HepG2 (cell line): ENCODE results near the gene CABLES1. TPM values are rescaled to one million over a fixed set of nuclear protein-coding genes. Genes with fewer than 3 reads are reported as not detected.

Experiments
- AGO2 ChIP-seq: fragments of 200-400 bp; formaldehyde crosslinking; optimal IDR thresholded peaks from 2 replicates; pipeline ENCODE3; 2017; ENCODE audit warnings: mild to moderate bottlenecking, low read depth, low read length, moderate library complexity
- FOXA3 ChIP-seq: IDR thresholded peaks from 2 replicates; pipeline ENCODE4 v1.6.1; 2016; ENCODE audit warnings: missing genetic modification reagents, missing compliant biosample characterization
- GATAD1 ChIP-seq: IDR thresholded peaks from 2 replicates; pipeline ENCODE4 v1.6.1; 2016; ENCODE audit warnings: missing genetic modification reagents, missing compliant biosample characterization
- HNRNPLL ChIP-seq: fragments of 200-400 bp; formaldehyde crosslinking; IDR thresholded peaks from 2 replicates; pipeline ENCODE4 v1.6.1; 2017; ENCODE audit warnings: mild to moderate bottlenecking, low read depth, low read length; ENCODE audit not compliant: poor library complexity, severe bottlenecking
- HOXD1 ChIP-seq: sonication (generic); formaldehyde crosslinking; IDR thresholded peaks from 2 replicates; pipeline ENCODE4 v1.5.0; 2020; ENCODE audit warnings: missing genetic modification reagents
- KDM2A ChIP-seq: sonication (generic); formaldehyde crosslinking; IDR thresholded peaks from 2 replicates; pipeline ENCODE4 v1.4.0; 2020; ENCODE audit warnings: low read depth, missing genetic modification reagents, borderline replicate concordance
- NR2F2 ChIP-seq: IDR thresholded peaks from 2 replicates; pipeline ENCODE4 v1.6.1; 2012; ENCODE audit warnings: low read depth, inconsistent platforms, borderline replicate concordance
- PLRG1 ChIP-seq: fragments of 450-650 bp; conservative IDR thresholded peaks from 2 replicates; pipeline ENCODE4 v1.6.1; 2016
- RBAK ChIP-seq: sonication (generic); formaldehyde crosslinking; IDR thresholded peaks from 2 replicates; pipeline ENCODE4 v1.5.1; 2020; ENCODE audit warnings: mild to moderate bottlenecking, missing genetic modification reagents
- RFX5 ChIP-seq: IDR thresholded peaks from 2 replicates; pipeline ENCODE4 v1.6.1; 2011; ENCODE audit warnings: low read depth, low read length, improper control_type of control experiment
- SALL1 ChIP-seq: sonication (generic); formaldehyde crosslinking; IDR thresholded peaks from 2 replicates; pipeline ENCODE4 v1.8.0; 2022; ENCODE audit warnings: mild to moderate bottlenecking, missing genetic modification reagents
- TARDBP ChIP-seq: sonication (generic); formaldehyde crosslinking; IDR thresholded peaks from 2 replicates; pipeline ENCODE4 v1.8.0; 2022; ENCODE audit warnings: mild to moderate bottlenecking, missing genetic modification reagents
- YY1 ChIP-seq: IDR thresholded peaks from 2 replicates; pipeline ENCODE4 v1.6.1; 2011; ENCODE audit warnings: low read length, low read depth, moderate library complexity, mild to moderate bottlenecking; ENCODE audit not compliant: insufficient read depth, insufficient replicate concordance
- ZBTB46 ChIP-seq: sonication (generic); formaldehyde crosslinking; IDR thresholded peaks from 2 replicates; pipeline ENCODE4 v1.4.0; 2020; ENCODE audit warnings: mild to moderate bottlenecking, missing genetic modification reagents, borderline replicate concordance
- ZNF101 ChIP-seq: sonication (generic); formaldehyde crosslinking; IDR thresholded peaks from 2 replicates; pipeline ENCODE4 v1.4.0; 2020; ENCODE audit warnings: mild to moderate bottlenecking, low read depth, missing genetic modification reagents, borderline replicate concordance
- ZNF33B ChIP-seq: sonication (generic); formaldehyde crosslinking; IDR thresholded peaks from 2 replicates; pipeline ENCODE4 v1.5.1; 2020; ENCODE audit warnings: mild to moderate bottlenecking, missing genetic modification reagents
- ZNF530 ChIP-seq: sonication (generic); formaldehyde crosslinking; IDR thresholded peaks from 2 replicates; pipeline ENCODE4 v1.5.0; 2020; ENCODE audit warnings: low read depth, mild to moderate bottlenecking, missing genetic modification reagents
- ZNF564 ChIP-seq: sonication (generic); formaldehyde crosslinking; IDR thresholded peaks from 2 replicates; pipeline ENCODE4 v1.8.1; 2023; ENCODE audit warnings: mild to moderate bottlenecking, missing genetic modification reagents
- ZNF614 ChIP-seq: IDR thresholded peaks from 2 replicates; pipeline ENCODE4 v1.6.1; 2018; ENCODE audit warnings: missing biosample characterization, missing genetic modification reagents, inconsistent platforms, borderline replicate concordance
- ZNF788 ChIP-seq: sonication (generic); formaldehyde crosslinking; IDR thresholded peaks from 2 replicates; pipeline ENCODE4 v1.5.0; 2020; ENCODE audit warnings: mild to moderate bottlenecking, missing genetic modification reagents, borderline replicate concordance
- ZNF841 ChIP-seq: sonication (generic); formaldehyde crosslinking; IDR thresholded peaks from 2 replicates; pipeline ENCODE4 v1.8.1; 2023; ENCODE audit warnings: missing genetic modification reagents, borderline replicate concordance
- polyA plus RNA-seq, 8 experiments: library from polyadenylated mRNA; depleted of rRNA in 3 of 8; stranded (reverse) in 7 of 8; unstranded in 1 of 8; fragments of >200 nt; fragmentation: Illumina TruSeq in 4 of 8; extraction: Trizol in 4 of 8; gene quantifications; 2 replicates each; pipeline versions ENCODE4 v1.2.1 to v1.2.3, GENCODE V29; 2011 to 2016; ENCODE audit warnings: low read depth in 4 of 8, missing spikeins in 1 of 8, mixed read lengths in 1 of 8; ENCODE audit not compliant: insufficient read depth in 1 of 8
- total RNA-seq, 5 experiments: library from RNA; depleted of rRNA; stranded (reverse); fragments of >200 nt; fragmentation: Illumina TruSeq; extraction: Trizol; gene quantifications; 2 replicates each; pipeline ENCODE4 v1.2.3, GENCODE V29; 2016; ENCODE audit warnings: low read depth in 1 of 5
- TF ChIP-seq, protein P1 (sequence below): sonication (generic); formaldehyde crosslinking; IDR thresholded peaks from 2 replicates; pipeline ENCODE4 v1.5.0; 2020; ENCODE audit warnings: mild to moderate bottlenecking, missing genetic modification reagents
- TF ChIP-seq, protein P2 (sequence below): sonication (generic); formaldehyde crosslinking; IDR thresholded peaks from 2 replicates; pipeline ENCODE4 v1.4.0; 2020; ENCODE audit warnings: missing genetic modification reagents, borderline replicate concordance
- TF ChIP-seq, protein P3 (sequence below): sonication (generic); formaldehyde crosslinking; IDR thresholded peaks from 2 replicates; pipeline ENCODE4 v1.4.0; 2020; ENCODE audit warnings: missing genetic modification reagents, low read depth, mild to moderate bottlenecking, borderline replicate concordance
- TF ChIP-seq, protein P4 (sequence below): IDR thresholded peaks from 2 replicates; pipeline ENCODE4 v1.6.1; 2012; ENCODE audit warnings: inconsistent platforms

Gene CABLES1
- total and polyA plus RNA-seq, 2 of the 13 experiments (the other 11 are each of a cell fraction or from before 2014, with no cell fraction given), result 14.7 to 25.8 TPM

GRCh38 chr18:23142251-23142929, 7.1 kb downstream of the CABLES1 start (continued):
- no peak for TF ChIP-seq KDM2A
- no peak for TF ChIP-seq ZNF530
- no peak for TF ChIP-seq ZNF564
- TF ChIP-seq NR2F2, result peak; percentile 54; the same call in 1 of the 2 replicates
- TF ChIP-seq, protein P1, sequence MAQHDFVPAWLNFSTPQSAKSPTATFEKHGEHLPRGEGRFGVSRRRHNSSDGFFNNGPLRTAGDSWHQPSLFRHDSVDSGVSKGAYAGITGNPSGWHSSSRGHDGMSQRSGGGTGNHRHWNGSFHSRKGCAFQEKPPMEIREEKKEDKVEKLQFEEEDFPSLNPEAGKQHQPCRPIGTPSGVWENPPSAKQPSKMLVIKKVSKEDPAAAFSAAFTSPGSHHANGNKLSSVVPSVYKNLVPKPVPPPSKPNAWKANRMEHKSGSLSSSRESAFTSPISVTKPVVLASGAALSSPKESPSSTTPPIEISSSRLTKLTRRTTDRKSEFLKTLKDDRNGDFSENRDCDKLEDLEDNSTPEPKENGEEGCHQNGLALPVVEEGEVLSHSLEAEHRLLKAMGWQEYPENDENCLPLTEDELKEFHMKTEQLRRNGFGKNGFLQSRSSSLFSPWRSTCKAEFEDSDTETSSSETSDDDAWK, result no peak
- TF ChIP-seq AGO2, result no peak
- TF ChIP-seq GATAD1 (CRISPR knock-in tag), result peak; percentile 38; the same call in 1 of the 2 replicates
- no peak for TF ChIP-seq ZNF841 (CRISPR knock-in tag)
- no peak for TF ChIP-seq RBAK (CRISPR knock-in tag)
- TF ChIP-seq, protein P2, sequence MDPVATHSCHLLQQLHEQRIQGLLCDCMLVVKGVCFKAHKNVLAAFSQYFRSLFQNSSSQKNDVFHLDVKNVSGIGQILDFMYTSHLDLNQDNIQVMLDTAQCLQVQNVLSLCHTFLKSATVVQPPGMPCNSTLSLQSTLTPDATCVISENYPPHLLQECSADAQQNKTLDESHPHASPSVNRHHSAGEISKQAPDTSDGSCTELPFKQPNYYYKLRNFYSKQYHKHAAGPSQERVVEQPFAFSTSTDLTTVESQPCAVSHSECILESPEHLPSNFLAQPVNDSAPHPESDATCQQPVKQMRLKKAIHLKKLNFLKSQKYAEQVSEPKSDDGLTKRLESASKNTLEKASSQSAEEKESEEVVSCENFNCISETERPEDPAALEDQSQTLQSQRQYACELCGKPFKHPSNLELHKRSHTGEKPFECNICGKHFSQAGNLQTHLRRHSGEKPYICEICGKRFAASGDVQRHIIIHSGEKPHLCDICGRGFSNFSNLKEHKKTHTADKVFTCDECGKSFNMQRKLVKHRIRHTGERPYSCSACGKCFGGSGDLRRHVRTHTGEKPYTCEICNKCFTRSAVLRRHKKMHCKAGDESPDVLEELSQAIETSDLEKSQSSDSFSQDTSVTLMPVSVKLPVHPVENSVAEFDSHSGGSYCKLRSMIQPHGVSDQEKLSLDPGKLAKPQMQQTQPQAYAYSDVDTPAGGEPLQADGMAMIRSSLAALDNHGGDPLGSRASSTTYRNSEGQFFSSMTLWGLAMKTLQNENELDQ, result no peak
- TF ChIP-seq YY1, result no peak
- no peak for TF ChIP-seq HOXD1 (CRISPR knock-in tag)
- TF ChIP-seq TARDBP, result peak; percentile 57
- TF ChIP-seq HNRNPLL, result no peak
- TF ChIP-seq SALL1, result peak; percentile 49; the same call in 1 of the 2 replicates
- TF ChIP-seq ZNF33B (CRISPR knock-in tag), result no peak
- no peak for TF ChIP-seq ZNF101 (CRISPR knock-in tag)
- TF ChIP-seq, protein P3, sequence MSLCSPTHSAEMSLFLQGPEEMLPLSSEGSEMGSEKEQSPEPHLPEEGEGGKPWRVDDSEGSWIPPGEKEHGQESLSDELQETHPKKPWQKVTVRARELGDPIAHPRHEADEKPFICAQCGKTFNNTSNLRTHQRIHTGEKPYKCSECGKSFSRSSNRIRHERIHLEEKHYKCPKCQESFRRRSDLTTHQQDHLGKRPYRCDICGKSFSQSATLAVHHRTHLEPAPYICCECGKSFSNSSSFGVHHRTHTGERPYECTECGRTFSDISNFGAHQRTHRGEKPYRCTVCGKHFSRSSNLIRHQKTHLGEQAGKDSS (CRISPR knock-in tag), result no peak
- TF ChIP-seq ZBTB46, result no peak
- TF ChIP-seq, protein P4, sequence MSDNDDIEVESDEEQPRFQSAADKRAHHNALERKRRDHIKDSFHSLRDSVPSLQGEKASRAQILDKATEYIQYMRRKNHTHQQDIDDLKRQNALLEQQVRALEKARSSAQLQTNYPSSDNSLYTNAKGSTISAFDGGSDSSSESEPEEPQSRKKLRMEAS, result no peak
- TF ChIP-seq ZNF788 (CRISPR knock-in tag), result peak; percentile 39; the same call in 1 of the 2 replicates
- no peak for TF ChIP-seq PLRG1
- TF ChIP-seq FOXA3 (CRISPR knock-in tag), result peak; percentile 82
- TF ChIP-seq RFX5, result no peak
- no peak; the same call in 1 of the 2 replicates for TF ChIP-seq ZNF614 (CRISPR knock-in tag)
